K562 (cell line): ENCODE data around the gene DGCR8. TPM values are rescaled to one million over a fixed set of nuclear protein-coding genes. Genes with fewer than 3 reads are reported as not detected.

Source experiments
- ATAC-seq: fragments of 200-7000 bp; cut with Tn5 transposase; 3 replicates; pipeline ENCODE4 v1.9.1; 2020; ENCODE audit warnings: moderate library complexity
- BruUV-seq: library from RNA; stranded (reverse); fragments of 400-500 nt; replicated peaks from 2 replicates; lab custom pipeline; 2021; lab: Mats Ljungman, UMichigan
- CTCF ChIA-PET: fragments of 300-600 bp; formaldehyde crosslinking; extraction: SDS; loops from one replicate; lab custom pipeline; 2021; ENCODE audit warnings: low intra/inter-chr PET ratio; lab: Yijun Ruan, JAX
- POLR2A ChIA-PET: fragments of 300-600, 350-650 bp; sonication (Branson Sonifier 250); formaldehyde crosslinking; extraction: SDS; loops from one replicate; lab custom pipeline; 2021; ENCODE audit warnings: antibody characterized with exemption, inconsistent platforms; lab: Yijun Ruan, JAX
- DNase-seq, 4 experiments: peaks; one replicate each; pipeline versions ENCODE4 v3.0.0 to v3.0.0-alpha.2; 2011 to 2018; ENCODE audit warnings: low spot score in 3 of 4, mixed read lengths in 3 of 4; ENCODE audit errors: extremely low read depth in 1 of 4
- FAIRE-seq: peaks from 2 replicates; lab custom pipeline; 2011; peaks lifted over from hg19 to GRCh38; lab: Jason Lieb, UNC
- H2AFZ ChIP-seq: 2 replicates; pipeline ENCODE4 v1.6.0; 2011; ENCODE audit warnings: low read depth, low read length, control low read depth, inconsistent platforms
- H3K27ac ChIP-seq: fragments of 200-600 bp; 3 replicates; pipeline ENCODE4 v1.8.0; 2011; ENCODE audit warnings: low read depth, mild to moderate bottlenecking, control low read depth, inconsistent platforms, low read length, moderate library complexity, mixed read lengths; ENCODE audit errors: extremely low read depth
- H3K27me3 ChIP-seq, 2 experiments: fragments of 300-600 bp in 1 of 2; 2 replicates in 1 of 2; 3 replicates in 1 of 2; pipeline versions ENCODE4 v1.6.0 to v1.8.0; 2011; ENCODE audit warnings: inconsistent platforms in 2 of 2, low read length in 2 of 2, mild to moderate bottlenecking in 1 of 2, mixed read lengths in 1 of 2, moderate library complexity in 1 of 2; ENCODE audit not compliant: control insufficient read depth in 2 of 2, insufficient read depth in 2 of 2
- H3K36me3 ChIP-seq: fragments of 300-600 bp; 3 replicates; pipeline ENCODE4 v1.8.0; 2011; ENCODE audit warnings: mild to moderate bottlenecking, low read length, inconsistent platforms; ENCODE audit not compliant: control insufficient read depth, insufficient read depth
- H3K4me1 ChIP-seq, 2 experiments: fragments of 200-600 bp in 1 of 2; replicated peaks in 1 of 2; 2 replicates in 1 of 2; 3 replicates in 1 of 2; pipeline versions ENCODE4 v1.5.1 to v1.8.0; 2011; ENCODE audit warnings: inconsistent platforms in 2 of 2, low read length in 2 of 2, mild to moderate bottlenecking in 1 of 2, mixed read lengths in 1 of 2, moderate library complexity in 1 of 2; ENCODE audit not compliant: control insufficient read depth in 2 of 2, insufficient read depth in 2 of 2
- H3K4me2 ChIP-seq: 2 replicates; pipeline ENCODE4 v1.6.1; 2011; ENCODE audit warnings: low read length, control low read depth, inconsistent platforms, mixed read lengths; ENCODE audit not compliant: insufficient read depth
- H3K4me3 ChIP-seq: fragments of 200-600 bp; sonication (generic), shearing (Covaris generic); 2 replicates; pipeline ENCODE4 v1.5.1; 2016; ENCODE audit warnings: control low read depth, inconsistent platforms
- H3K79me2 ChIP-seq: fragments of 200-600 bp; 3 replicates; pipeline ENCODE4 v1.8.0; 2011; ENCODE audit warnings: low read length, inconsistent platforms; ENCODE audit not compliant: control insufficient read depth, insufficient read depth
- H3K9ac ChIP-seq, 2 experiments: 2 replicates each; pipeline versions ENCODE4 v1.6.0 to v1.6.1; 2011; ENCODE audit warnings: low read depth in 2 of 2, low read length in 2 of 2, control low read depth in 1 of 2, inconsistent platforms in 1 of 2, mild to moderate bottlenecking in 1 of 2, mixed read lengths in 1 of 2; ENCODE audit not compliant: insufficient read depth in 1 of 2
- H3K9me1 ChIP-seq: one replicate; pipeline ENCODE4 v1.6.0; 2011; ENCODE audit warnings: inconsistent platforms, mild to moderate bottlenecking, low read length, moderate library complexity; ENCODE audit not compliant: control insufficient read depth, insufficient read depth
- H3K9me3 ChIP-seq: replicated peaks from 2 replicates; pipeline ENCODE4 v1.5.1; 2011; ENCODE audit warnings: low read depth, low read length, inconsistent platforms; ENCODE audit not compliant: control insufficient read depth, insufficient read depth
- H4K20me1 ChIP-seq: replicated peaks from 2 replicates; pipeline ENCODE4 v1.6.1; 2011; ENCODE audit warnings: low read length, inconsistent platforms, mixed read lengths; ENCODE audit not compliant: control insufficient read depth, insufficient read depth
- DMBX1 ChIP-seq: fragments of 250-450 bp; sonication (Bioruptor Pico); IDR thresholded peaks from 2 replicates; pipeline ENCODE4 v1.8.0; 2022; ENCODE audit warnings: inconsistent platforms, mild to moderate bottlenecking, moderate library complexity, borderline replicate concordance
- ESRRA ChIP-seq: fragments of 450-650 bp; IDR thresholded peaks from 2 replicates; pipeline ENCODE4 v1.6.1; 2014; ENCODE audit warnings: low read depth, mild to moderate bottlenecking, moderate library complexity, borderline replicate concordance
- MAZ ChIP-seq, 2 experiments: fragments of 450-650 bp in 1 of 2; sonication (generic) in 1 of 2; formaldehyde crosslinking; IDR thresholded peaks in 1 of 2; conservative IDR thresholded peaks in 1 of 2; 2 replicates each; pipeline versions ENCODE4 v1.4.0 to v1.5.0; 2020; ENCODE audit warnings: mild to moderate bottlenecking in 1 of 2, missing genetic modification reagents in 1 of 2
- OTX1 ChIP-seq: fragments of 450-650 bp; formaldehyde crosslinking; IDR thresholded peaks from 2 replicates; pipeline ENCODE4 v1.4.0; 2022; ENCODE audit warnings: mild to moderate bottlenecking
- SRSF3 ChIP-seq: fragments of 200-400 bp; formaldehyde crosslinking; IDR thresholded peaks from 2 replicates; pipeline ENCODE4 v1.6.1; 2016; ENCODE audit warnings: mild to moderate bottlenecking, low read length, moderate library complexity; ENCODE audit not compliant: insufficient read depth
- TEAD1 ChIP-seq, 2 experiments: fragments of 450-650 bp in 1 of 2; sonication (generic) in 1 of 2; formaldehyde crosslinking; IDR thresholded peaks; 2 replicates each; pipeline versions ENCODE4 v1.4.0 to v1.8.0; 2020 to 2022; ENCODE audit warnings: mild to moderate bottlenecking in 2 of 2, missing genetic modification reagents in 1 of 2
- ZFP36 ChIP-seq: fragments of 150-350 bp; IDR thresholded peaks from 2 replicates; pipeline ENCODE4 v1.6.1; 2018; ENCODE audit warnings: low read length, low read depth; ENCODE audit not compliant: partially characterized antibody
- ZNF165 ChIP-seq: fragments of 250-450 bp; sonication (Bioruptor Pico); IDR thresholded peaks from 2 replicates; pipeline ENCODE4 v1.4.0; 2020; ENCODE audit warnings: borderline replicate concordance
- ZNF75A ChIP-seq: fragments of 450-650 bp; formaldehyde crosslinking; IDR thresholded peaks from 2 replicates; pipeline ENCODE4 v1.4.0; 2020; ENCODE audit warnings: mild to moderate bottlenecking
- WGBS: fragments of 100-300 bp; shearing (Covaris generic); methylation state at CpG from one replicate; pipeline ENCODE4 v1.1.6; 2016; ENCODE audit warnings: low coverage, mixed read lengths; ENCODE audit not compliant: insufficient coverage; ENCODE audit errors: missing lambda C conversion rate; 5-methylcytosine and 5-hydroxymethylcytosine counted together
- in situ Hi-C: fragments of 300-500 bp; cut with MboI; formaldehyde crosslinking; loops from 4 replicates; pipeline ENCODE4 v1.15.0; 2018; ENCODE audit warnings: inconsistent platforms, mixed read lengths
- intact Hi-C: fragments of 100-400 bp; cut with micrococcal nuclease; formaldehyde crosslinking; loops from 2 replicates; pipeline ENCODE4 v1.14.2; 2022
- polyA plus RNA-seq, 8 experiments: library from polyadenylated mRNA; depleted of rRNA in 4 of 8; stranded (reverse) in 5 of 8; unstranded in 3 of 8; fragments of >200 nt; fragmentation: Nextera tagmentation in 2 of 8; fragmentation: Illumina TruSeq in 1 of 8; extraction: Ambion mirVana in 2 of 8; extraction: Trizol in 1 of 8; gene quantifications; 2 replicates each; pipeline versions ENCODE4 v1.2.1 to v1.2.3, GENCODE V29; 2011 to 2014; ENCODE audit warnings: inconsistent platforms in 1 of 8, missing spikeins in 1 of 8
- total RNA-seq, 7 experiments: library from RNA; depleted of rRNA in 6 of 7; stranded (reverse); fragments of >200 nt in 6 of 7; fragmentation: Illumina TruSeq in 2 of 7; extraction: Trizol in 2 of 7; gene quantifications; 2 replicates each; pipeline versions ENCODE4 v1.2.1 to v1.2.3, GENCODE V29; 2011 to 2021; ENCODE audit warnings: low replicate concordance in 1 of 7
- TF ChIP-seq, protein P1 (sequence below): fragments of 150-350 bp; conservative IDR thresholded peaks from 2 replicates; pipeline ENCODE4 v1.6.1; 2014; ENCODE audit warnings: low read length
- TF ChIP-seq, protein P2 (sequence below), 2 experiments: fragments of 250-450 bp in 1 of 2; fragments of 450-650 bp in 1 of 2; sonication (Bioruptor Pico) in 1 of 2; IDR thresholded peaks; 2 replicates each; pipeline versions ENCODE4 v1.6.1 to v1.8.0; 2016 to 2021; ENCODE audit warnings: mild to moderate bottlenecking in 2 of 2, moderate library complexity in 2 of 2, missing compliant biosample characterization in 1 of 2, missing genetic modification characterization in 1 of 2
- TF ChIP-seq, protein P3 (sequence below): sonication (generic); formaldehyde crosslinking; IDR thresholded peaks from 2 replicates; pipeline ENCODE4 v1.8.1; 2022; ENCODE audit warnings: missing genetic modification reagents
- TF ChIP-seq, protein P4 (sequence below), 2 experiments: fragments of 450-650 bp in 1 of 2; sonication (generic) in 1 of 2; formaldehyde crosslinking; conservative IDR thresholded peaks; 2 replicates each; pipeline versions ENCODE4 v1.4.0 to v1.8.1; 2020 to 2022; ENCODE audit warnings: mild to moderate bottlenecking in 1 of 2, missing genetic modification reagents in 1 of 2

Gene DGCR8
- total and polyA plus RNA-seq, 9 of the 15 experiments (the other 6 are each of a cell fraction or from before 2014, with no cell fraction given) = 5.9 to 144 (median 80.1) TPM

DNA sequence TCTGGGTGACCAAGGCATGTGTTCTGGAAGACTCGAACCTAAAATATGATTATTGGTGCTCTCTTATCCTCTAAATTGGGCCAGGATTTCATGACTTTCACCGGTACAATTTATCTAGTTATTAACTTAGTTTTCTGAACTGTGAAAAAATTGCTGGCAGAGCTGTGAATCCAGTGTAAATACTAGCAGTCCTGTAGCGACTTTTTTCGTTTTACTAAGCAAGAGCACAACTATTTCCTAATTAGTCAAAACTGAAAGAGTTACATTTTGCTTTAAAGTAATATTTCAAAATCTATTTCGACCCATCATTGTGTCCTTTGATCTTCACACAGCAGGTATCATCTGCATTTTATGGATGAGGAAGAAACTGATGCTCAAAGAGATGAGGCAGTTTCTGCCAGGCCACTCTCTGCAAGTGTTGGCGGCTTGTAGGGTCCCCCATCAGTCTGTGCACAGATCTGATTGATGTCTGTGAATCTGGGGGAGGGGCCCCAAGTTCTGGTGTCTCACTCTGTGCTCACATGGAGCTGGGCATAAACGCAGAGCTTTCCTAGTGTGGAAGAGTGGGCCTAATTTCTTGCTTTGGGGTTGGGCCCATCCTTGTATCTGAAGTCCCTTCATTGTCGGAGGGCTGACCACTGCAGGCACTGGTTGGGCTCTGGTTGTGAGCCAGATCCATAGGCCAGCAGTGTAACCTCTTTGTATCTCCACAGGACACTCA lies 38.4 kb downstream of the DGCR8 start:
- FAIRE-seq (peak; percentile 75), DNase-seq (peak; percentile 82 to 83 (median 82)), ATAC-seq (peak; percentile 1; the same call in 1 of the 3 replicates)
- Histone ChIP-seq H3K79me2 (peaks cover 88% of the 10 kb centered on the region), H3K9me3 (no peaks in the 10 kb centered on the region), H3K27me3 (no peaks in the 10 kb centered on the region), H3K4me2 (peak overlapping the region; percentile 90), H3K9me1 (no peaks in the 10 kb centered on the region), H3K27ac (peak overlapping the region; percentile 94), H3K4me3 (peak overlapping the region; percentile 63), H2AFZ (peak overlapping the region; percentile 15), H3K9ac (peak overlapping the region; percentile 96 to 99), H3K36me3 (peaks cover 84% of the 10 kb centered on the region), H4K20me1 (peaks cover 25% of the 10 kb centered on the region), H3K4me1 (peaks cover 25 to 85% of the 10 kb centered on the region in 2 experiments)
- 1% methylated on average over 8 of the region's 8 CpGs for WGBS
- BruUV-seq = TSS peak; percentile 64
- in situ Hi-C loops = loop anchor here (10.0 kb wide), 1 partner anchor 394 kb away; the partner anchor contains the start of gene GP1BB
- intact Hi-C loops = loop anchor here (1.0 to 5.0 kb wide), 2 partner anchors 11 to 386 kb away; no protein-coding TSS in a partner anchor
- POLR2A ChIA-PET = interaction anchor here (0.5 to 20.7 kb wide), 21 partner anchors 10 to 176 kb away, joined by 3 to 513 read pairs (median 6); partner anchors contain the start of genes TANGO2 and ZDHHC8
- CTCF ChIA-PET = interaction anchor here (1.4 kb wide), 1 partner anchor 10 kb away, joined by 3 read pairs; no protein-coding TSS in a partner anchor
- TF ChIP-seq, protein P1, sequence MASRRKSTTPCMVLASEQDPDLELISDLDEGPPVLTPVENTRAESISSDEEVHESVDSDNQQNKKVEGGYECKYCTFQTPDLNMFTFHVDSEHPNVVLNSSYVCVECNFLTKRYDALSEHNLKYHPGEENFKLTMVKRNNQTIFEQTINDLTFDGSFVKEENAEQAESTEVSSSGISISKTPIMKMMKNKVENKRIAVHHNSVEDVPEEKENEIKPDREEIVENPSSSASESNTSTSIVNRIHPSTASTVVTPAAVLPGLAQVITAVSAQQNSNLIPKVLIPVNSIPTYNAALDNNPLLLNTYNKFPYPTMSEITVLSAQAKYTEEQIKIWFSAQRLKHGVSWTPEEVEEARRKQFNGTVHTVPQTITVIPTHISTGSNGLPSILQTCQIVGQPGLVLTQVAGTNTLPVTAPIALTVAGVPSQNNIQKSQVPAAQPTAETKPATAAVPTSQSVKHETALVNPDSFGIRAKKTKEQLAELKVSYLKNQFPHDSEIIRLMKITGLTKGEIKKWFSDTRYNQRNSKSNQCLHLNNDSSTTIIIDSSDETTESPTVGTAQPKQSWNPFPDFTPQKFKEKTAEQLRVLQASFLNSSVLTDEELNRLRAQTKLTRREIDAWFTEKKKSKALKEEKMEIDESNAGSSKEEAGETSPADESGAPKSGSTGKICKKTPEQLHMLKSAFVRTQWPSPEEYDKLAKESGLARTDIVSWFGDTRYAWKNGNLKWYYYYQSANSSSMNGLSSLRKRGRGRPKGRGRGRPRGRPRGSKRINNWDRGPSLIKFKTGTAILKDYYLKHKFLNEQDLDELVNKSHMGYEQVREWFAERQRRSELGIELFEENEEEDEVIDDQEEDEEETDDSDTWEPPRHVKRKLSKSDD = 0 out of 2 replicates have a peak, but pooled peaks have one; percentile 25
- TF ChIP-seq ESRRA (no peak), MAZ (CRISPR knock-in tag; conservative IDR thresholded peaks at IDR 0.05 in 1 of 2, IDR thresholded peaks at IDR 0.05 in 1 of 2) (peak in 1 of 2 experiments; percentile 60; a peak in 1 of 4 replicates), DMBX1 (CRISPR knock-in tag) (0 out of 2 replicates have a peak, but pooled peaks have one; percentile 10), ZFP36 (no peak), ZNF75A (CRISPR knock-in tag) (0 out of 2 replicates have a peak, but pooled peaks have one; percentile 26), OTX1 (peak; percentile 82), TEAD1 (CRISPR knock-in tag; IDR thresholded peaks at IDR 0.05) (peak in 1 of 2 experiments; percentile 46; a peak in 1 of 4 replicates), SRSF3 (no peak), ZNF165 (CRISPR knock-in tag) (0 out of 2 replicates have a peak, but pooled peaks have one; percentile 35)
- TF ChIP-seq, protein P2, sequence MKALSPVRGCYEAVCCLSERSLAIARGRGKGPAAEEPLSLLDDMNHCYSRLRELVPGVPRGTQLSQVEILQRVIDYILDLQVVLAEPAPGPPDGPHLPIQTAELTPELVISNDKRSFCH (CRISPR knock-in tag; IDR thresholded peaks at IDR 0.05) = no peak
- TF ChIP-seq, protein P2 (tag; IDR thresholded peaks at IDR 0.05) = no peak
- TF ChIP-seq, protein P3, sequence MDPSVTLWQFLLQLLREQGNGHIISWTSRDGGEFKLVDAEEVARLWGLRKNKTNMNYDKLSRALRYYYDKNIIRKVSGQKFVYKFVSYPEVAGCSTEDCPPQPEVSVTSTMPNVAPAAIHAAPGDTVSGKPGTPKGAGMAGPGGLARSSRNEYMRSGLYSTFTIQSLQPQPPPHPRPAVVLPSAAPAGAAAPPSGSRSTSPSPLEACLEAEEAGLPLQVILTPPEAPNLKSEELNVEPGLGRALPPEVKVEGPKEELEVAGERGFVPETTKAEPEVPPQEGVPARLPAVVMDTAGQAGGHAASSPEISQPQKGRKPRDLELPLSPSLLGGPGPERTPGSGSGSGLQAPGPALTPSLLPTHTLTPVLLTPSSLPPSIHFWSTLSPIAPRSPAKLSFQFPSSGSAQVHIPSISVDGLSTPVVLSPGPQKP (CRISPR knock-in tag) = no peak
- TF ChIP-seq, protein P4, sequence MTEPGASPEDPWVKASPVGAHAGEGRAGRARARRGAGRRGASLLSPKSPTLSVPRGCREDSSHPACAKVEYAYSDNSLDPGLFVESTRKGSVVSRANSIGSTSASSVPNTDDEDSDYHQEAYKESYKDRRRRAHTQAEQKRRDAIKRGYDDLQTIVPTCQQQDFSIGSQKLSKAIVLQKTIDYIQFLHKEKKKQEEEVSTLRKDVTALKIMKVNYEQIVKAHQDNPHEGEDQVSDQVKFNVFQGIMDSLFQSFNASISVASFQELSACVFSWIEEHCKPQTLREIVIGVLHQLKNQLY (CRISPR knock-in tag; conservative IDR thresholded peaks at IDR 0.05) = 0 out of 4 replicates have a peak, but pooled peaks of 1 of the 2 experiments have one; percentile 74
